Activated CD4-positive, alpha-beta T cell treated with anti-CD3 and anti-CD28 coated beads, Interleukin-10, Interleukin-2, amounts not matched to agents 100 ng/mL and 50 ng/mL, durations not matched to agents 16 hours and 8 hours (primary cell): Measurements from ENCODE around the gene ITGA2.
A peak's percentile ranks its signal among the peaks of the same experiment; 100 is the strongest.

Source experiments
- DNase-seq: peaks from one replicate; pipeline ENCODE4 v3.0.0-alpha.2; 2020

ITGA2 gene

GRCh38 chr5:53022930-53023511 is 33.9 kb downstream of the ITGA2 start:
- no peak for DNase-seq

GRCh38 chr5:53023969-53024368 is 34.8 kb downstream of the ITGA2 start:
- DNase-seq = peak; percentile 83

- no peak for DNase-seq
Measured at GRCh38 chr5:53024535-53024934, 35.4 kb downstream of the ITGA2 start.

GRCh38 chr5:53025487-53025886 is 36.3 kb downstream of the ITGA2 start:
- no peak for DNase-seq

GRCh38 chr5:53027913-53028312 is 38.8 kb downstream of the ITGA2 start:
- DNase-seq = no peak

GRCh38 chr5:53029608-53030007 is 40.5 kb downstream of the ITGA2 start:
- DNase-seq = no peak

- DNase-seq = no peak
Measured at GRCh38 chr5:53030893-53031292, 41.7 kb downstream of the ITGA2 start.

GRCh38 chr5:53031695-53032096 is 42.5 kb downstream of the ITGA2 start:
- peak; percentile 86 for DNase-seq

GRCh38 chr5:53032188-53032587 is 43.0 kb downstream of the ITGA2 start:
- no peak for DNase-seq

GRCh38 chr5:53034832-53035231 is 45.7 kb downstream of the ITGA2 start:
- no peak for DNase-seq

- DNase-seq = peak; percentile 35
Measured at GRCh38 chr5:53035868-53036381, 46.8 kb downstream of the ITGA2 start.

GRCh38 chr5:53037141-53037859 is 48.1 kb downstream of the ITGA2 start:
- no peak for DNase-seq

GRCh38 chr5:53038196-53038847 is 49.2 kb downstream of the ITGA2 start:
- no peak for DNase-seq

- no peak for DNase-seq
Measured at GRCh38 chr5:53039855-53040254, 50.7 kb downstream of the ITGA2 start.

GRCh38 chr5:53041071-53041692 is 52.0 kb downstream of the ITGA2 start:
- DNase-seq = peak; percentile 82

- no peak for DNase-seq
Measured at GRCh38 chr5:53041740-53042139, 52.6 kb downstream of the ITGA2 start.

GRCh38 chr5:53045263-53045662 is 56.1 kb downstream of the ITGA2 start:
- peak; percentile 41 for DNase-seq

GRCh38 chr5:53048248-53048647 is 59.1 kb downstream of the ITGA2 start:
- peak; percentile 39 for DNase-seq

GRCh38 chr5:53052499-53052898 is 63.3 kb downstream of the ITGA2 start:
- no peak for DNase-seq

- no peak for DNase-seq
Measured at GRCh38 chr5:53053364-53053763, 64.2 kb downstream of the ITGA2 start.

- no peak for DNase-seq
Measured at GRCh38 chr5:53055365-53055764, 66.2 kb downstream of the ITGA2 start.

- no peak for DNase-seq
Measured at GRCh38 chr5:53059281-53059680, 70.1 kb downstream of the ITGA2 start.

- no peak for DNase-seq
Measured at GRCh38 chr5:53063176-53063575, 74.0 kb downstream of the ITGA2 start.

- no peak for DNase-seq
Measured at GRCh38 chr5:53063791-53064190, 74.6 kb downstream of the ITGA2 start.
